Activated CD8-positive, alpha-beta memory T cell treated with anti-CD3 and anti-CD28 coated beads, Interleukin-2, amount 50 U/mL, for 4 hours (primary cell): Measurements from ENCODE around the gene SGMS1.

ENCODE experiments used
- DNase-seq: peaks from one replicate; pipeline ENCODE4 v3.0.0-alpha.2; 2020

Gene SGMS1

GRCh38 chr10:50531388-50532077 is 92.2 kb downstream of the SGMS1 start:
- no peak for DNase-seq

DNA sequence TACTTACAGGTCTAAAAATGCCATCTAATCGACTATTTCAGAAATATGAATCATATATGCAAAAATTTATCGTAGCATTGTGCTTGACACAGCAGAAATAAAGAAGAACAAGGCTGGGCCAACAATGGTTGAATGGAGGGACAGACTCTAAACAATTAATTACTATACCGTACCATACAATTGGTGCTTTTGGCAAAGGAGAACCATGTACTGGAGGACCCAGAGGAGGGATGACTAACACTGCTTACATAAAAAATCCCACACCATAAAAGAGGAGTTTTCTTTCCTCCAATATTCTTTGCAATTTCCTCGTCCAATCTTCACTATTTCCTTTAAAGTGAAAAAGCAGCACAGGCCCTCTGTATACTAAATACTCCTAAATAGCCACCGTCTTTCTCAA is 94.1 kb downstream of the SGMS1 start:
- no peak for DNase-seq

DNA sequence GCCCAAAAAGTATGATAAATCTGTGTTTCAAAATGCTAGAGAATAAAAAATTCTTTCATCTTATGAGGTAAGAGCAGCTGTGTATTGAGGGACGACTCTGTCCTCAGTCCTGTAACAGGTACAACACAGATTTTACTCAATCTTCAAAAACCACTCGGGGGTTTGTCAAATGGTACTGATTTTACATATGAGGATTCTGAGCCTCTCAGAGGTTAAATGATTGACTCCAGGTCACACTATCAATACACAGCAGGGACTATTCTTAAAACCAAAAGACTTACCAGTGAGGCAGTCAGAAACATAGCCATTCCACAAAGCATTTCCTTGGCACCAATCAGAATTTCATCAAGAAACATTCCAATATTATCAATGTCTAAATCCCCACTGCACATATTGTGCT is 95.5 kb downstream of the SGMS1 start:
- no peak for DNase-seq

GRCh38 chr10:50527442-50528043 is 96.2 kb downstream of the SGMS1 start:
- DNase-seq = no peak

- no peak for DNase-seq
These were observed 97.6 kb downstream of the SGMS1 start for GRCh38 chr10:50526185-50526584.

- DNase-seq = no peak
These were observed 100.4 kb downstream of the SGMS1 start for GRCh38 chr10:50523357-50523756.

DNA sequence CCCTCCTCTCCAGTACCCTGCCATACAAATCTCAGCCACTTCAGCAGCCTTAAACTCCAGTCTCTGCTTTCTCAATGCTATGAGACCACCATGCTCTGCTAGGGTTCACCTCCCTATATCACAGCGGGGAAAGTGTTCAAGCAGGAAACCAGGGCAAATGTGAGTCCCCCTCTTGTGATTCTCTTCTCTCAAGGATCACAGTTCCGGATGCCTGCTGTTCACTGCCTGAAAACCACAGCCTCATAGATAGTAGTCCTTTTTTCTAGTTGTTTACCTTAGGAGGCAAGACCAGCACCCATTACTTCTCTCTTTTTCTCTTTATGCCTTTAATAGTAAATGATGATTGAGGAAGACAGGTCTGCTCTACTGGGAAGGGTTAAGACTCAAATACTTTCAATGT is 100.8 kb downstream of the SGMS1 start:
- no peak for DNase-seq

DNA sequence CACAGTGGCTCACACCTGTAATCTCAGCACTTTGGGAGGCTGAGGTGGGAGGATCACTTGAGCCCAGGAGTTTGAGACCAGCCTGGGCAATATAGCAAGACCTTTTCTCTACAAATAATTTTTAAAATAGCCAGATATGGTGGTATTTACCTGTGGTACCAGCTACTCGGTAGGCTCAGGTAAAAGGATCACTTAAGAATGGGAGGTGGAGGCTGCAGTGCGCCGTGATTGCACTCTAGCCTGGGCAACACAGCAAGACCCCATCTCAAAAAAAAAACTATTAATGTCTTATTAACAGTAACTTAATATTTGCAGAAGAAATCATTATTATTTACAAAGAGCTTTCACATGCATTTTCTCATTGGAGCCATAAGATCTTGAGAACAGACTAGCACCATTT is 103.6 kb downstream of the SGMS1 start:
- no peak for DNase-seq

GRCh38 chr10:50517626-50518025 is 106.1 kb downstream of the SGMS1 start:
- DNase-seq = no peak

DNA sequence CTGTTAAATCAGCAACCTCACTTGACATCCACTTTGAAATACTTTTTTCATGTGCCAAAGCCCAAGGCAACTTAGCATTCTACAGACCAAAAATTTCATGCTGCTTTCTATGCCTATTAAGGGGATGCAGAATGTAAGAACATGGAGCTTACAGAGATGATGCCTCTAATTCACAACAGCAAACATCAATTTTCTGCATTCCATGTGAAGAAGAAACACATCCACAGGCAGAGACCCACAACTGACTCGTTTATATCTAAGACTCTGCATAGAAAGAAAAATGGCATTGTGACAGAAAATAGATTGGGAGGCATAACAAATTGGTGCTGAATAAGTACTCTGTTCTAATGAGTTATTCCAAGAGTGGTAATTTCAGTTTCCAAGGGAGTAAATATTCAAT is 107.6 kb downstream of the SGMS1 start:
- no peak for DNase-seq

DNA sequence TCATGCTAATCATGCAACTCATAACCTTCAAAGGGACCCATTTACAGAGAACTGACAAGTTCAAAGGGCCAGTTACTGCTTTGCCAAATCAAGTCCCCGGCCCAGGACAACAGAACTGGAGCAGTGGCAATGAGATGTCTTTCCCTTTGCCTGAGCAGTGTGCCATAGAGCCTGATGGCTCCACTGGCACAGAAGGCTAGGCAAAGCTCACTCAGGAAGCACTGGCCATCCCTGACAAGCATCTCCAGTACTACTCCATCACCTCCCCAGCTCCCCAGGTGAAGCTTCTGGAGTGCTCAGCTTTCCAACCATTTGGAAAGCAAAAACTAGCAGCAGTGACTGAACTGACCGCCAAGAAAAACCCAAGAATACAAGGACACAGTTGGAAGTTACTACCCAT is 108.3 kb downstream of the SGMS1 start:
- no peak for DNase-seq

DNA sequence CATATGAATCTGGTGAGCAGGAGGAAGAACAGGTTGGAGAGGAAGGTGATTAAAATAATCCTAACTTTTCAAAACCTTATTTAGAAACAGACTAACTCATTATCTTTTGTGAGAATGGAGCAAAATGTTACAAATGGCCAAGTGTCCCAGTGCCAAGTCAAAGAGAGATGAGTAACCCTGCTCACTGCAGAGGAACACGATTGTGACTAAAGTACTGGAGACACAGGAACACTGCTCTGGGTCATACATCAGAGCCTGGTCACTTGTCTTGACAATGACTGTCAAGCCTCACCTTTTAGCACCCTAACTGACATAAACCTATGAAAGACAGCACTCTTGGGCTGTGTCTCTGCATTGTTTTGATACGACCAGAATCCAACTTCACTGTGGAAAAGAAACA is 108.8 kb downstream of the SGMS1 start:
- no peak for DNase-seq

- no peak for DNase-seq
These were observed 109.8 kb downstream of the SGMS1 start for GRCh38 chr10:50513956-50514355.

DNA sequence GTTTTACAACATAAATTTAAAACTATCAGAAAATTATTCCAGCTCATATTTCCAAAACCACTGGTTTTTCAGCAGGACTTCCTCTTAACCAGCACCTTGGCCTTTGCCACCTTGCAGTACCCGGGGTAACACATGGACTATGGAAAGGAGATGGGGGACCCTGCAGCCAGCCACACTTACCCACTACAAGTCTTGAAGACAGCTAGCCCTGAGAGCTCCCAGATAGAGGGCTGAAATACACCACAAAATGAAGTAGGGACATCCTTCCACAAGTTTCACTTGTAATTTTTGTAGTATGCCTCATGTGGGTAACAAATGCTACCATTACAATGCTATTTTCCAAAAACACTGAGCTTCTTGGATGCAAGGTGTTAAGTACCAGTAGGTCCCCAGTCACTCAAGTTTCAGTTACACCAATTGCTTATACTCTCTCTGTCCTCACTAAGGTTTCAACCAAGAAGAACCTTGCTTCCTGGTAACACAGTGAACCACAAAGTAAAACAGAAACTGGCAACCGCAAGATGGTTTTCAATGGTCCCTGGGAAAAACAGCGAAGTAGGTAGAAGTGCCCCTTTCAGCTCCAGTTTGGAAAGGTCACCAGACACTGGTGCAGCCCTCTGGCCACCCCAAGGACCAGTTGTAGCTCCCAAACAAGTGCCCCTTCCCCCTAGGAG is 110.9 kb downstream of the SGMS1 start:
- no peak for DNase-seq

GRCh38 chr10:50512214-50512595 is 111.6 kb downstream of the SGMS1 start:
- no peak for DNase-seq

DNA sequence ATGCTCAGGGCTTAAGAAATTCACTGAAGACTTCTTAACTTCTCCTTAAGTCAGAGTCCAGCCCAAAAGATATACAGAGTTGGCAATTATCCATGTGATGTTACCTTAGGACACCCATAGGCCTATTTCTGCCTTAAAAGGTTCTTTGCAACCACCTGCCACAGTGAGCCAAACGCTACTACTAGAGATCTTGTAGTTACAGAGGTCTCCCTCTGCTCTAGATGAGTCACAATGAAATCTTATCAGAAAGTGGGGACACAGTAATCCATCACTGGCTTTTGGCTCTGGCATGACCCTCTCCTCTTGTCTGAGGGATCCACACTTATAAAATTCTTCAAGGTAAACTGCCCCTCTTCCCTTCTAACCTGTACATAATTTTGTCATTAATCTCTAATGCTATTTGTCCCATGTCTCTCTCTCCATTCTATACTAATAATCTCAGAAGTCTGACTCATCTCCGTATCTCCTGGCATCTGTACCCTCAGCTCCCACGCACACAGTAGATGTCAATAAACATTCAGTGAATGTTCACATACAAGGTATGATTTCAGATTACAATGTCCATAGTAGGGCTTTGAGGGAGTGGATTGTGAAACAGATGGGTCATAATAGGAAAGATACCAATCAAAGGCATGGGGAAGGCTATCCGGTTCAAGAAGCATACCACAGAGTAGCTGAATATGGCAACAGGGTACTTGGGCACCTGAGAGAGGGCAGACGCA is 112.1 kb downstream of the SGMS1 start:
- no peak for DNase-seq

GRCh38 chr10:50510517-50511473 is 113.0 kb downstream of the SGMS1 start:
- no peak for DNase-seq

DNA sequence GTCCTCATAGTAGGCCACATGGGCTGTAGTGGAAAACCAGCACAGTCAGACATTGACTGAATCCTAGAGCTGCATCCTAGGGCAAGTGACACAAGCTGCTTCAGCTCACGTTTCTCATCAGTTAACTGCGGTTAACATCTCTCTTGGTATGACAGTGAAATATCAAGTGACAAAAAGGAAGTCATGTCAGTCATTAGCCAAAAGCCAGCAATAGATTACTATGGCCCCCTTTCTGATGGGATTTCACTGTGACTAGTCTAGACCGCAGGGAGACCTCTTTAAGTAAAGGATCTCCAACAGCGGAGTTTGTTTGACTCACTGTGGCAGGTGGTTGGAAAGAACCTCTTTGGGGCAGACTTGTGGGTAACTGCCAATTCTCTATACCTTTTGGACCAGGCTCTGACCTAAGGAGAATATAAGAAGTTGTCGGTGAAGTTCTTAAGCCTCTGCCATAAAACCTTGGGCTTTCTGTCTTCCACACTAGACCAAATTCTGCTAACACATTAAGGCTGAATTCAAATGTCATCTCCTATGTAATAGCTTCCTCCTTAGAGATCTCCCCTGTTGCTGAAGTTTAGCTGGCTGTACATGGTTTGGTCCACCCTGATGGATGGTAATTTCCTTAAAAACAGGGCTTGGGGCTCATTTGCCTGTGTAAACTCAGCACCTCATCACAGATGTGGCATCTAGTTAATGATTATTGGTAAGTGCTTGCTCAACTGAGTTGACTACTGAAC is 115.3 kb downstream of the SGMS1 start:
- DNase-seq = no peak

GRCh38 chr10:50506861-50507573 is 116.7 kb downstream of the SGMS1 start:
- DNase-seq = no peak

- no peak for DNase-seq
These were observed 119.4 kb downstream of the SGMS1 start for GRCh38 chr10:50504389-50504788.

DNA sequence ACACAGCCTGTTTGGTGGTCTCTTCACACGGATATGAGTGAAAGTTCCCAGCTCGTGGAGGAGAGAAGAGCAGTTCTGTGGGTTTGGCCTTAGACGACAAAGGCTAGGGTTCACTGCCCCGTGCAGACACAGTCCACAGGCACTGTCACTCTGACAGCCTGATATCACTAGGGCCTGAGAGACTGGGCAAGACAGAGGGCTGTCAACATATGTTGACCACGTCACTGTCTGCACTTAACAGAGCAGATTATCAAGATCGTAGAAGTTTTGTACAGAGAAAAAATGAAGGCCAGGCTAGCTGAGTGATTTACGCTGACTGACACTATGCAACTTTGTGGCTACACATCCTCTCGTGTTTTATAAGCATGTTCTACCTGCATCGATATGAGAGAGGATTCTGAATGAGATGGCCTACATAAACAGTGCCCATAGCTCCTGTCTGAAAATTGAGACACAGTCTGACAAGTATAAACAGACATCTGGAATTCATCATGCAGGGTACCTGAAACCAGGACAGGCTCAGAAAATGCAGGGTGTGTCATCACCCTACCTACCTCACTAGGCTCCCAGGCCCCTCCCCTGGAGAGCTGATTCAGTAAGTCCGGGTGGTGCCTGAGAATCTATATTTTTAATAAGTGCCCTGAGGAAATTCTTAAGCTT is 120.0 kb downstream of the SGMS1 start:
- DNase-seq = no peak
